Thyroid gland (tissue), 4 donors: ENCODE results near the gene TERT.

Experiments used
- POLR2A ChIP-seq, 2 donors: fragments of 450-650 bp; IDR thresholded peaks; one replicate each; pipeline ENCODE4 v1.6.1; 2017; ENCODE audit warnings: antibody characterized with exemption in 2 of 2, mild to moderate bottlenecking in 2 of 2, moderate library complexity in 1 of 2
- TF ChIP-seq, protein P1 (sequence below), 6 experiments: fragments of 200-600 bp in 3 of 6; fragments of 450-650 bp in 3 of 6; sonication (generic) in 3 of 6; IDR thresholded peaks; one replicate each; pipeline ENCODE4 v1.5.1; 2016 to 2019; ENCODE audit warnings: antibody characterized with exemption in 6 of 6, mild to moderate bottlenecking in 2 of 6, inconsistent platforms in 1 of 6, moderate library complexity in 1 of 6

DNA sequence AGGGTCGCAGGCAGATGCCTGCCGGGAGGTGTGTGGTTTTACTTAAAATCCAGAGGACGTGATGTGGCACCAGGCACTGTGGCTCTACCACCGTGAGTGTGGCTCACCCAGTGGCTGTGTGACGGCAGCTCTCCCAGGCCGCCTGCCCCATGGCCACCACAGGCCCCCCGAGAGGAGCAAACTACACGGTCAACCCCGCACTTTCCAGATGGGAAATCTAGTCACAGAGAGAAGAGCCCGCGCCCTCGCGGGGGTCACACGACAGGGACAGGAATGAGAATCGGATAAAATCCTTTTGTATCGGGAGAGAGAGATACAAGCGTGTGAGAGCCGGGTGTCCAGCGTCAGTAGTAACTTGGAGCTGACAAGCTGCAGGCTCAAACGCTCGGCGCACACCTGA, 24.4 kb downstream of the TERT start:
- TF ChIP-seq, protein P1, sequence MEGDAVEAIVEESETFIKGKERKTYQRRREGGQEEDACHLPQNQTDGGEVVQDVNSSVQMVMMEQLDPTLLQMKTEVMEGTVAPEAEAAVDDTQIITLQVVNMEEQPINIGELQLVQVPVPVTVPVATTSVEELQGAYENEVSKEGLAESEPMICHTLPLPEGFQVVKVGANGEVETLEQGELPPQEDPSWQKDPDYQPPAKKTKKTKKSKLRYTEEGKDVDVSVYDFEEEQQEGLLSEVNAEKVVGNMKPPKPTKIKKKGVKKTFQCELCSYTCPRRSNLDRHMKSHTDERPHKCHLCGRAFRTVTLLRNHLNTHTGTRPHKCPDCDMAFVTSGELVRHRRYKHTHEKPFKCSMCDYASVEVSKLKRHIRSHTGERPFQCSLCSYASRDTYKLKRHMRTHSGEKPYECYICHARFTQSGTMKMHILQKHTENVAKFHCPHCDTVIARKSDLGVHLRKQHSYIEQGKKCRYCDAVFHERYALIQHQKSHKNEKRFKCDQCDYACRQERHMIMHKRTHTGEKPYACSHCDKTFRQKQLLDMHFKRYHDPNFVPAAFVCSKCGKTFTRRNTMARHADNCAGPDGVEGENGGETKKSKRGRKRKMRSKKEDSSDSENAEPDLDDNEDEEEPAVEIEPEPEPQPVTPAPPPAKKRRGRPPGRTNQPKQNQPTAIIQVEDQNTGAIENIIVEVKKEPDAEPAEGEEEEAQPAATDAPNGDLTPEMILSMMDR (IDR thresholded peaks at IDR 0.05) = no peak
- TF ChIP-seq POLR2A (IDR thresholded peaks at IDR 0.05) = no peak
